GM12891 (cell line): ENCODE measurements around the gene CDC25C.

Source experiments
- POLR2A ChIP-seq: IDR thresholded peaks from 2 replicates; pipeline ENCODE4 v1.6.1; 2011; ENCODE audit warnings: low read depth, low read length, control low read depth
- POLR2AphosphoS5 ChIP-seq: IDR thresholded peaks from 2 replicates; pipeline ENCODE4 v1.6.1; 2011; ENCODE audit warnings: low read depth, low read length, control low read depth
- TAF1 ChIP-seq: IDR thresholded peaks from 2 replicates; pipeline ENCODE4 v1.6.1; 2011; ENCODE audit warnings: low read depth, low read length, control low read depth

DNA sequence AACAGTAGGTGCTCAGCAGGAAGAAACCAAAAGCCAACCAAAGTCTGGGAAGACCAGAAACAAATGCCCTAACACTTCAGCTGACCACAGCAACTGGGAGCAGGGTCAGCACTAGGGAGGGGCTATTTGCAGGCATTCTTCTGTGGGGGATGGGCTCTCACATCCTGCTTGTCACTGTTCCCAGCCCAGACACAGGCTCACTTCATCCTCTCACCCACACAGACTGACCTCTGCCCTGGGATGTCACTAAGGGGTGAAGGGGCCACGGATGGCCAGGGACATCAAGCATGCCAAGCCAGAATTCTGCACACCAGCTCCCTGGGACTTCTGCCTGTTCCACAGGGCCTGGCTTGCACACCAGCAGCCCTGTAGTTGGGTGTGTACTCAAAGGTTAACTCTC lies 85.9 kb downstream of the CDC25C start:
- TF ChIP-seq POLR2AphosphoS5 (no peak), POLR2A (no peak), TAF1 (no peak)
